Kasumi-1 (cell line): ENCODE measurements around the gene C10orf67.
"Not testable (repeated sequence)": the region's sequence is repeated elsewhere in the genome, so short reads cannot be mapped to it uniquely, and the experiment has no call there.

Experiments used
- DNase-seq, 2 experiments: peaks; one replicate each; lab custom pipeline; 2025; lab: John Stamatoyannopoulos, UW

The C10orf67 gene

DNA sequence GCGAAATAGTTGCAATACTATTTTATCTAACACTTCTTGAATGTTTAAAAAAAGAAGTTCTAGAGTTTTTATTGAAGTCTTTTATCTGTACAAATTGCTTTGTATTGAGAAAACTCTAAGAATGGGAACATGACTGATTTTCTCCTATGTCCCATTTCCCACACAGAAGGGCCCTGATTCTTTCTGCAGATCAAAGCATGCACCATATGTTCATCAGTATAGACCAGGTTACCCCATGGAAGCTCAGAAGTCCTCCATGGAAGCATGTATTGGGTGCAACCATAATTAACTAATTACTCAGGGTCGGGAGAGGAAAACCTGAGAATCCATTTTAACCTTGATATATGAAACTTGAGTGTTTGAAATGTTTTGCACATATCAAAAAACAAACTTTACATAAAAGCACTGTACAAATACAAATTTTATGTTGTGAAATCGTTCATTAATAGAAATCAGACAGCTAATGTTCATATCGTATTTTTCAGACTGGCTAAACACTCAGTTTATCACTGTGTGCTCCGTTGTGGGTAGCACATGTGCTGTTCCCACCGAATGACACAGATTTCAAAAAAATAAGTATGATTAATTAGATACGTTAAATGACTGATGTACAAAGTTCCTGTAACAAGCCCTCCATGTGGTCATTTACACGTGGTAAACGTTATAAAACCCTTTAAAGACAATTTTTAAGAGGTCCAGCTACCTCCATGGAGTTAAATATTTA lies 81.0 kb downstream of the C10orf67 start:
- no peak for DNase-seq

DNA sequence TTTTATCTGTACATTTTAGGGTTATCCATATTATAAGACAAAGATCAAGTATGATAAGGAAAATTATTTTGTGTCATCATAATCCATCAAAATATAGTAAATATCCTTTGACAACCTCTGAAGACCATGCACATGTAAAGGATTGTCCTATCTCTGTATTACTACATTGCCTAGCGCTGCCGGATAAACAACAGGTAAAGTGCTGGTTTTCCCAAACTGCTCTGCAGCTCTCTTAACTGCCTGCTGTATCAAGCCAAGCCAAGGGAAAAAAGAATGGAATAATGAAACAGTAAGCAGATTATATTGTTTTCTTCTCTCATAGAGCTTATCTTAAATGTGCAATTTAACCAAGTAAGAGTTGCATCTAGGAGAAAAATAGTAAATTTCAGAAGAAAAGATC lies 81.7 kb downstream of the C10orf67 start:
- no peak for DNase-seq

DNA sequence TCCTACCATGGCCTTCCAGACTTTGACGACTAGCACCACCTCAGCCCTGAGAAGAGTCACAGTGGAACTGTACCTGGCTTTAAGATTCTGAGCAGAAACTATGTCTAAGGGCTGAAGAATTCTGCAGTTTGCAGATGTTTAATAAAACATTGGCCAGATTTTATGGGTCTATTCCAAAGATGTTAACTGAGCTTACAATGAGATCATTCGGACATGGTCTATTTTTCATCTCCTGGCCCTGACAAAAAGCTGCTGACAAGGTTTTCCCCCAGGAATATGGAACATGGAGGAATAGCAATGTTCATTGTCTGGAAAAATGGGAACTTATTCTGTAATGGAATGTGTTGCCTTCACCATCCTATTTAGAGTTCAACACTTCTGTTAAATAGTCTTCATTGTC lies 86.1 kb downstream of the C10orf67 start:
- DNase-seq = no peak

GRCh38 chr10:23253780-23254179 lies 90.8 kb downstream of the C10orf67 start:
- DNase-seq = no peak

GRCh38 chr10:23252859-23253258 lies 91.7 kb downstream of the C10orf67 start:
- not testable (repeated sequence) for DNase-seq

DNA sequence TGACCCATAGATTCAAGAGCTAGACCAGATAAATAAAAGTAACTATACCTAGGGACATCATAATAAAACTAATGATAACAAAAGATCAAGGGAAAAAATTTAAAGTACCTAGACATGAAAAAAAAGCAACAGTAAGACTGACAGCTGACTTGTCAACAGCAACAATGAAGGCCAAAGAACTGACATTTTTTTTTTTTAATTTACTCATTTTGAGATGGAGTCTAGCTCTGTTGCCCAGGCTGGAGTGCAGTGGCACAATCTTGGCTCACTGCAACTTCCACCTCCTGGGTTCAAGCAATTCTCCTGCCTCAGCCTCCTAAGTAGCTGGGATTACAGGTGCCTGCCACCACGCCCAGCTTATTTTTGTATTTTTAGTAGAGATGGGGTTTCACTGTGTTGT lies 102.8 kb downstream of the C10orf67 start:
- DNase-seq = not testable (repeated sequence)

DNA sequence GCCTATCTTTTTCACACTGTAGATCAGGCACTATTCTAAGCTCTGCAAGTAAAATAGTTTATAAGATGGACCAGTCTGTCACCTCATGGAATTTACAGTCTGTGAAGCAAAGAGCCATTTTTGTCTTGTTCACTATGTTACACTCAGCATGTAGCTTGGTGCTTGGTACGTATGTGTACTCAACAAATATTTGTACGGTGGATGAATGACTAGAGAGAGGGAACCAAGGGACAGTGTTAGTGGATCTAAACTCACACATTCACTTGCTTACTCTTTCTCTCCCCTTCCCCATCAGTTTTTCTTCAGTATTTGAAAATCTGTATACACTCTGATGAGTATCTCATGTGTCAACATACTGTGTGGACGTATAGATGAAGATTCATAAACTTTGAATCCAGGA lies 106.6 kb downstream of the C10orf67 start:
- DNase-seq = no peak

GRCh38 chr10:23230582-23230981 lies 114.0 kb downstream of the C10orf67 start:
- DNase-seq = no peak

GRCh38 chr10:23217471-23217870 lies 127.1 kb downstream of the C10orf67 start:
- DNase-seq = no peak

- no peak for DNase-seq
Observed at GRCh38 chr10:23205972-23206642, 138.5 kb downstream of the C10orf67 start.

GRCh38 chr10:23204773-23205172 lies 139.8 kb downstream of the C10orf67 start:
- no peak for DNase-seq

GRCh38 chr10:23203369-23204325 lies 140.9 kb downstream of the C10orf67 start:
- no peak for DNase-seq

DNA sequence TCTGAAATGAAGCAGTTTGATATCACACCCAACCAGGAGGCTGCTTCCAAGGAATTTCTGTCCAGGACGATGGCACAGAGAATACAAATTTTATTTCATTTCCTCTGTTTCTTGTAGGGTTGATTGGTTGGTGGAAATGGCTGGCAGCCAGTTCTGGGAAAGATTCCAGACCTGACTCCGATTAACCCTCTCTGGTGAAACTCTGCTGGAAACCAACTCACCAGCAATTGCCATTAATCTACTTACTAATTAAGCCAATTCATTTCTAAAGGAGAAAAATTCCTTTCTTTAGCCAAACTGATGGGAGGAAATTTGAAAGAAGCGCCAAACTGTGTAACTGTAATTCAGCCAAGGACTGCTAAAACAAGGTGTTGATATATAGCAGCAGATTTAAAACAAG lies 141.8 kb downstream of the C10orf67 start:
- no peak for DNase-seq

- DNase-seq = no peak
Observed at GRCh38 chr10:23201837-23202236, 142.8 kb downstream of the C10orf67 start.

DNA sequence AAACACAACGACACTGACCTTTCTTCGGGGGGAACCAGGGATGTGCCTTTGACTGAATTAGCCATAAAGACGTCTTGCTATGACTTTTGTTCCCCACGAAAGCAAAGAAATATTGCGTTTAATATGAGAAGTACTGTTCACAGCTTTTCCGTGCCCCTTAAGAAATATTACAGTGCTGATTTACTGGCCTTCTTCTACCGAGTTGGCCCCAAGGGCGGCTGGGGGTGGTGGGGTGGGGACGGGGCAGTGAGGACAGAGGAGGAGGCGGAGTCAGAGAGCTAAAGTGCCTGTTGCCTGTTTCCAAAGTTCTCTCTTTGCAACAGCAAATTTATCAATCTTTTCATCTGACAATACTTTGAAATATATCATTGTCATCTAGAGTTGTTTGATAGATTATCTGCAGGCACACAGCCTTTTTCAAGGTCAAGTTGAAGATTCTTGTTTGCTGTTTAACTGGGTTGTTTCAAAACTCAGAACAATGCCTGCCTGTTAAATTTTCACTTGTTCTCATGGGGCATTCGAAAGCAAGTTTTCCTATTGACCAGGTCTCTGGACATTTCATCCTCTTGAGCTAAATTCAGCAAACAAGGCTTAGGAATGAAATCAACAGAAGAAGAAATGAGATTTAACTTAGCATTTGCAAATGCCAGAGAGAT lies 143.5 kb downstream of the C10orf67 start:
- no peak for DNase-seq

DNA sequence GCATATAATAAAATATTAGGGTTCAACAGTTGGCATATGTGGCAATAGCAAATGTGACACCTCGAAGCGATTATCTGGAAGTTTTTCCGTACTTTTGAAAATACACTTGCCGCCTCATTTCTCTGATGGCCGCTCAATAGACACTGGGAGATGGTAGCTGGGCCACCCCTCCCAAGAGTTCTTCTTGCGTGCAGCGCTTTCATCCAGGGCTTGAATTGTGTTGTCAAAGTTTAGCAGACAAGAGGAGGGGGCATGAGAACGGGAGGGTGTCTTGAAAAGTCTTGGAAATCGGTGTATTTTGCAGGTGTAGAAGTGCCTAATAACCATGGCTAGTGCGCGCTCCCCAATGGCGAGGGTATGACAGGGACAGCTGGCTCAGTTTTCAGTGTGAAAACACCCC lies 144.0 kb downstream of the C10orf67 start:
- no peak for DNase-seq

GRCh38 chr10:23199768-23200511 lies 144.7 kb downstream of the C10orf67 start:
- no peak for DNase-seq

DNA sequence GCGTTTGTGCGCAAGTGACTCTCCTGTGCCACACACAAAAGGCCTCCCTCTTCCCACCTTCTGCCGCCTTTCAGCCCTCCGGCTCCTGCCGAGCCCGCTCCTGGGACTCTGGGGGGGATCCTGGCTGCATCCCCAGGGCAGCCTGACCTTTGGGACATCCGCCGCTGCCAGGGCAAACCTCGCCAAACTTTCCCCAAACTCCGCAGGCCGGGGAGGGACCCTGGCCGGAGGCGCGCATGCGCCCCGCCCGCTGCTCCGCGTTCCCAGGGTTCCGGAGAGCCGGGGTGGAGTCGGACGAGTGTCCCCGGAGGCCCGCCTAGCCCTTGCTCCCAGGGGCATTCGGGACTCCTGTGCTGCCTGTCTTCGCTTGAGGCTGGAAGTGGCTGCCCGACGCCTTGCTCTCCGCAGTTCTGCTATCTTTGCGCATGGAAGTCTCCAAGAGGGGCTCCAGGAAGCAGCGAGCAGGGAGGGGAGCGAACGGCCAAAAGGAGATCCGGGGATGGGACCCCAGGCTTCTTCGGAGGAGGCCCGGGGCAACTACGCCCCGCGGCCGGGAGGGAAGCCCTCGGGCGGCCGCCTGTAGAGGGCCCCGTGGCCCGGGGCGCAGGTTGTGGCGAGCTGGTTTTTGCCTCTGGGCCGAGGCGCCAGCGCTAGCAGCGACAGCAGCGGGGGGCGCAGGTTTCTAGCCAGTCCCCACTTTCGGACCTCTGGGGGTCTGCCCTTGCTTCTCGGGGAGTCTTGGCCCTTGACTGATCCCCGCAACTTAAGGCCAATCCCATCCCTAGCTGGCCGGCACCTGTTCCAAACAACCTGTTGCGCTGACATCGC lies 145.4 kb downstream of the C10orf67 start:
- DNase-seq = no peak

GRCh38 chr10:23198610-23198939 lies 146.0 kb downstream of the C10orf67 start:
- DNase-seq = no peak

GRCh38 chr10:23197416-23197861 lies 147.2 kb downstream of the C10orf67 start:
- no peak for DNase-seq
